Smooth muscle cell (in vitro differentiated cells): ENCODE results near the gene PTPRA. TPM values are rescaled to one million over a fixed set of nuclear protein-coding genes. Genes with fewer than 3 reads are reported as not detected.
"Not testable (repeated sequence)": the region's sequence is repeated elsewhere in the genome, so short reads cannot be mapped to it uniquely, and the experiment has no call there.

Experiments
- DNase-seq: peaks from one replicate; lab custom pipeline; 2025; ENCODE audit not compliant: unreplicated experiment; lab: John Stamatoyannopoulos, UW
- H2AFZ ChIP-seq: fragments of 200-600 bp; sonication (generic); 2 replicates; pipeline ENCODE4 v1.6.0; 2016; ENCODE audit warnings: antibody characterized with exemption, low read depth, mild to moderate bottlenecking
- H3F3A ChIP-seq: fragments of 200-600 bp; sonication (generic); 2 replicates; pipeline ENCODE4 v1.6.0; 2017; ENCODE audit warnings: antibody characterized with exemption, low read depth
- H3K27ac ChIP-seq: fragments of 200-600 bp; sonication (generic); 2 replicates; pipeline ENCODE4 v1.5.1; 2016; ENCODE audit warnings: low read depth, mild to moderate bottlenecking
- H3K27me3 ChIP-seq: fragments of 200-600 bp; sonication (generic); 2 replicates; pipeline ENCODE4 v1.6.1; 2016; ENCODE audit warnings: low read depth, mild to moderate bottlenecking
- H3K36me3 ChIP-seq: fragments of 200-600 bp; sonication (generic); 2 replicates; pipeline ENCODE4 v1.5.1; 2016; ENCODE audit warnings: low read depth
- H3K4me1 ChIP-seq: fragments of 200-600 bp; sonication (generic); 2 replicates; pipeline ENCODE4 v1.5.1; 2016; ENCODE audit warnings: low read depth
- H3K4me2 ChIP-seq: fragments of 200-600 bp; sonication (generic); 2 replicates; pipeline ENCODE4 v1.6.0; 2016; ENCODE audit warnings: mild to moderate bottlenecking
- H3K4me3 ChIP-seq: fragments of 200-600 bp; sonication (generic); 2 replicates; pipeline ENCODE4 v1.5.1; 2016; ENCODE audit warnings: mild to moderate bottlenecking
- H3K79me2 ChIP-seq: fragments of 200-600 bp; sonication (generic); 2 replicates; pipeline ENCODE4 v1.6.0; 2016; ENCODE audit warnings: low read depth, mild to moderate bottlenecking
- H3K9ac ChIP-seq: fragments of 200-600 bp; sonication (generic); 2 replicates; pipeline ENCODE4 v1.6.0; 2016; ENCODE audit warnings: low read depth
- H3K9me3 ChIP-seq: fragments of 200-600 bp; sonication (generic); replicated peaks from 2 replicates; pipeline ENCODE4 v1.5.1; 2016; ENCODE audit warnings: low read depth
- H4K20me1 ChIP-seq: fragments of 200-600 bp; sonication (generic); 2 replicates; pipeline ENCODE4 v1.6.0; 2016; ENCODE audit warnings: low read depth
- CTCF ChIP-seq: fragments of 200-600 bp; sonication (generic); IDR thresholded peaks from 2 replicates; pipeline ENCODE4 v1.5.1; 2017; ENCODE audit warnings: borderline replicate concordance, mild to moderate bottlenecking, antibody characterized with exemption; ENCODE audit not compliant: insufficient read depth, poor library complexity, severe bottlenecking
- WGBS: methylation state at CpG from one replicate; pipeline ENCODE4 v1.1.7; 2016; ENCODE audit warnings: low lambda C conversion rate; 5-methylcytosine and 5-hydroxymethylcytosine counted together
- polyA plus RNA-seq: library from polyadenylated mRNA; unstranded; fragments of >200 nt; fragmentation: Nextera tagmentation; extraction: Ambion mirVana; gene quantifications from 2 replicates; pipeline ENCODE4 v1.2.1, GENCODE V29; 2016
- total RNA-seq: library from RNA; depleted of rRNA; stranded (reverse); fragments of >200 nt; gene quantifications from 2 replicates; pipeline ENCODE4 v1.2.3, GENCODE V29; 2014

PTPRA gene
- total and polyA plus RNA-seq, 2 experiments from 2014 or later, result 38.4 to 48.9 TPM

- no peaks in the 10 kb centered on the region for H3K27me3 ChIP-seq
- H3K36me3 ChIP-seq, result peaks cover 5% of the 10 kb centered on the region
- DNase-seq, result no peak
- H4K20me1 ChIP-seq, result peaks cover 19% of the 10 kb centered on the region
- H3K4me3 ChIP-seq, result no peak overlapping the region
- H3K4me2 ChIP-seq, result no peak overlapping the region
- no peak for TF ChIP-seq CTCF
- WGBS, result 83% methylated on average over 3 of the region's 3 CpGs
- H3F3A ChIP-seq, result peaks cover 4% of the 10 kb centered on the region
- H3K9ac ChIP-seq, result no peak overlapping the region
- H3K79me2 ChIP-seq, result no peaks in the 10 kb centered on the region
- no peaks in the 10 kb centered on the region for H3K9me3 ChIP-seq
- no peaks in the 10 kb centered on the region for H3K4me1 ChIP-seq
- H3K27ac ChIP-seq, result no peak overlapping the region
- H2AFZ ChIP-seq, result no peak overlapping the region
Observed at GRCh38 chr20:3011752-3012151, 138.5 kb downstream of the PTPRA start.

- Histone ChIP-seq H3K4me1 (no peaks in the 10 kb centered on the region), H3K36me3 (peaks cover 6% of the 10 kb centered on the region), H3F3A (peaks cover 4% of the 10 kb centered on the region), H3K4me3 (no peak overlapping the region), H3K9me3 (no peaks in the 10 kb centered on the region), H3K27me3 (no peaks in the 10 kb centered on the region), H3K4me2 (no peak overlapping the region), H3K27ac (no peak overlapping the region), H3K9ac (no peak overlapping the region), H3K79me2 (no peaks in the 10 kb centered on the region), H4K20me1 (peaks cover 19% of the 10 kb centered on the region), H2AFZ (no peak overlapping the region)
- TF ChIP-seq CTCF, result no peak
- WGBS, result 99% methylated on average over 5 of the region's 5 CpGs
- DNase-seq, result no peak
Observed at GRCh38 chr20:3013771-3014170, 140.5 kb downstream of the PTPRA start.

GRCh38 chr20:3014179-3014578, 140.9 kb downstream of the PTPRA start:
- Histone ChIP-seq H2AFZ (no peak overlapping the region), H3K9me3 (no peaks in the 10 kb centered on the region), H3K4me2 (no peak overlapping the region), H3K4me1 (no peaks in the 10 kb centered on the region), H4K20me1 (peaks cover 19% of the 10 kb centered on the region), H3K9ac (no peak overlapping the region), H3K27me3 (no peaks in the 10 kb centered on the region), H3F3A (peaks cover 4% of the 10 kb centered on the region), H3K79me2 (no peaks in the 10 kb centered on the region), H3K36me3 (peaks cover 6% of the 10 kb centered on the region), H3K27ac (no peak overlapping the region), H3K4me3 (no peak overlapping the region)
- no peak for TF ChIP-seq CTCF
- no peak for DNase-seq
- WGBS, result 95% methylated on average over 7 of the region's 7 CpGs

- Histone ChIP-seq H3K36me3 (peaks cover 6% of the 10 kb centered on the region), H3K4me3 (no peak overlapping the region), H3K9me3 (no peaks in the 10 kb centered on the region), H2AFZ (no peak overlapping the region), H3K27ac (no peak overlapping the region), H3K27me3 (no peaks in the 10 kb centered on the region), H3K4me1 (no peaks in the 10 kb centered on the region), H3K4me2 (no peak overlapping the region), H3K79me2 (no peaks in the 10 kb centered on the region), H3F3A (peaks cover under 1% of the 10 kb centered on the region), H3K9ac (no peak overlapping the region), H4K20me1 (peaks cover 19% of the 10 kb centered on the region)
- TF ChIP-seq CTCF, result no peak
- DNase-seq, result no peak
- 98% methylated on average over 3 of the region's 3 CpGs for WGBS
Observed at GRCh38 chr20:3014662-3015061, 141.4 kb downstream of the PTPRA start.

- not testable (repeated sequence) for H3K36me3 ChIP-seq, H3K4me3 ChIP-seq, H2AFZ ChIP-seq, DNase-seq, H3F3A ChIP-seq, H3K27ac ChIP-seq, H3K27me3 ChIP-seq, H3K4me1 ChIP-seq, H3K4me2 ChIP-seq, H3K9ac ChIP-seq, H3K79me2 ChIP-seq, H3K9me3 ChIP-seq
- peaks cover 19% of the 10 kb centered on the region for H4K20me1 ChIP-seq
- 96% methylated on average over 5 of the region's 5 CpGs for WGBS
Observed at GRCh38 chr20:3015302-3015701, 142.0 kb downstream of the PTPRA start.
